Endothelial cell of coronary artery (primary cell): ENCODE results near the gene STOX1. TPM values are rescaled to one million over a fixed set of nuclear protein-coding genes. Genes with fewer than 3 reads are reported as not detected.

ENCODE experiments used
- total RNA-seq: library from RNA; depleted of rRNA; stranded (reverse); fragments of >200 nt; gene quantifications from 2 replicates; pipeline ENCODE4 v1.2.3, GENCODE V29; 2014

Gene STOX1, protein sequence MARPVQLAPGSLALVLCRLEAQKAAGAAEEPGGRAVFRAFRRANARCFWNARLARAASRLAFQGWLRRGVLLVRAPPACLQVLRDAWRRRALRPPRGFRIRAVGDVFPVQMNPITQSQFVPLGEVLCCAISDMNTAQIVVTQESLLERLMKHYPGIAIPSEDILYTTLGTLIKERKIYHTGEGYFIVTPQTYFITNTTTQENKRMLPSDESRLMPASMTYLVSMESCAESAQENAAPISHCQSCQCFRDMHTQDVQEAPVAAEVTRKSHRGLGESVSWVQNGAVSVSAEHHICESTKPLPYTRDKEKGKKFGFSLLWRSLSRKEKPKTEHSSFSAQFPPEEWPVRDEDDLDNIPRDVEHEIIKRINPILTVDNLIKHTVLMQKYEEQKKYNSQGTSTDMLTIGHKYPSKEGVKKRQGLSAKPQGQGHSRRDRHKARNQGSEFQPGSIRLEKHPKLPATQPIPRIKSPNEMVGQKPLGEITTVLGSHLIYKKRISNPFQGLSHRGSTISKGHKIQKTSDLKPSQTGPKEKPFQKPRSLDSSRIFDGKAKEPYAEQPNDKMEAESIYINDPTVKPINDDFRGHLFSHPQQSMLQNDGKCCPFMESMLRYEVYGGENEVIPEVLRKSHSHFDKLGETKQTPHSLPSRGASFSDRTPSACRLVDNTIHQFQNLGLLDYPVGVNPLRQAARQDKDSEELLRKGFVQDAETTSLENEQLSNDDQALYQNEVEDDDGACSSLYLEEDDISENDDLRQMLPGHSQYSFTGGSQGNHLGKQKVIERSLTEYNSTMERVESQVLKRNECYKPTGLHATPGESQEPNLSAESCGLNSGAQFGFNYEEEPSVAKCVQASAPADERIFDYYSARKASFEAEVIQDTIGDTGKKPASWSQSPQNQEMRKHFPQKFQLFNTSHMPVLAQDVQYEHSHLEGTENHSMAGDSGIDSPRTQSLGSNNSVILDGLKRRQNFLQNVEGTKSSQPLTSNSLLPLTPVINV
- 0.09 TPM in 2 replicates for total RNA-seq

DNA sequence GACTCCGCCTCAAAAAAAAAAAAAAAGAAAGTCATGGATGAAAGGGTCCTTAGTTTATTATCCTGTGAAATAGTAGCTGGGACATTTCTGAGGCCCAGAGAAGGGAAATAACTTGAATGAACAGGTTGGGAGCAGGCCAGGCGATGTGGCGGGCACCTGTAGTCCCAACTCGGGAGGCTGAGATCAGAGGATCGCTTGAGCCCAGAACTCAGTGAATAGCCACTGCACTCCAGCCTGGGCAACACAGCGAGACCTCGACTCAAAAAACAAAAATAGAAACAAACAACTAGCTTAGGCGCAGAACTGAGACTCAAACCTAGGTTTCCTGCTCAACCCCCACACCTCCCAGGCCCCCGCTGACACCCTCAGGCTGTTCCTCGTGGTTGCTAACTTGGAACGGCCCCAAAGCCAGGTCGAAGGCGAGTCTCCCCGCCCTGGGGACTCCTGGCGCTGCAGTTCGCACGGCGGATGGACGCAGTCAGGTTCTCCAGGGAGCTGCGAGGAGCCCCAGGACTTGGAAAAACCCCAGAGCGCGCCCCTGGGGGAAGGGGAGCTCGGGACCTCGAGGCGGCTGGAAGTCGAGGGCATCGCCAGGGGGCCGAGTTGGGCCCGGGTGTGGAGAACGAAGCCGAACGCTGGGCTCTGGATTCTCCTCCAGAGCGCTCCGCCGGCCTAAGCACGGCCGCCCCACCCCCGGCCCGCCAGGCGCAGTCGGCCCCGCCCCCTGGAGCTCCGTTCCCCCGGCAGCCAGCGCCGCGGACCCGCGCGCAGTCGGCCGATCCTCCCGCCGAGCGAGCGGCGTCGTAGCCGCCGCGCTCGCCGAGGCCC, at the start of gene STOX1:
Gene STOX1, plus strand, starts transcription at position 768 of the 828 bp plus-strand sequence. CDS start 93 bp downstream, outside the sequence.

DNA sequence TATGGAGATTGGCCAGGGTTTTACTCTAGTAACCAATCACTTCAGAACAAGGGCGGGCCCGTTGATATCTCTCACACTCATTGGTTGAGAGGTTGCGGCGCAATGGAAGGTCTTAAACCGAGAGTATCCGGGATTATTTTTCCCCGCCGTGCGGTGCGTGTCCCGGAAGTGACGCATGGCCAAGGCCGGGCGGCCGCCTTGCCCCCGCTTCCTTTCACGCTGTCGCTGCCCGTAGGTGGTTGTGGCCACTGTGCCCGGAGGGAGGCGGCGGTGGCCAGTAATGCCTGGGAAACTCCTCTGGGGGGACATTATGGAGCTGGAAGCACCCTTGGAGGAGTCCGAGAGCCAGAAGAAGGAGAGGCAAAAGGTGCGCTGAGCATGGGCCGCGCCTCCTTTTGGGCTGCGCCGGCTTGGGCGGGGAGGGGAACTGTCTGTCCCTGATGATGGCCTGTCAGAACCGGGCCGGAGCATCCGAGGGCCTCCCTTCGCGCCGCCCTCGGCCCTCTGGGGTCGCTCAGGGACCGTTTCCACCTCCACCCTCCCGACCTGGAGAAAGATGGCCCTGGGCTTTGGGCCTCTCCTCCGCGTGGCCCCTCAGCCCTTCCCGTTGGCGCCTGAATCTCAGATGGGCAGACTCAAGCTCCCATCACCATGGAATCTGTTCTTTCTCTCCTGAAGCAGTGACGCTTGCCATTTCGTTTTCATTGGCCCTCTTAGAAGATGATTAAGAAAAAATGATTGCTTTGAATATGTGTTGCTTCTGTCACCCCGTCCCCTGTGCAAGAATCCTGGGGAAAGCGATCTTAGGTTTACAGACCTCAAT, 74.0 kb downstream of the STOX1 start, which contains the start of gene DDX50:
Gene DDX50, plus strand, starts transcription at position 211 of the 823 bp plus-strand sequence. Its CDS starts 70 bp downstream, at position 281.

Other genes with a start within 250 kb of the STOX1 start
- 28.1 and 34.5 TPM in 2 replicates for gene CCAR1, start 106.3 kb upstream of the STOX1 start, total RNA-seq
- gene DDX50, start 73.8 kb downstream of the STOX1 start, total RNA-seq = 37.8 and 52.0 TPM in 2 replicates
- gene DDX21, start 128.6 kb downstream of the STOX1 start, total RNA-seq = 120 TPM in 2 replicates
- 28.1 and 39.1 TPM in 2 replicates for gene KIFBP, start 161.3 kb downstream of the STOX1 start, total RNA-seq